Endothelial cell of umbilical vein (primary cell): Measurements from ENCODE around the gene RAI1. TPM values are rescaled to one million over a fixed set of nuclear protein-coding genes. Genes with fewer than 3 reads are reported as not detected.

Experiments
- BruUV-seq: library from RNA; stranded (reverse); fragments of 400-500 nt; replicated peaks from 2 replicates; lab custom pipeline; 2021; lab: Mats Ljungman, UMichigan
- CTCF ChIA-PET: fragments of 300-600, 350-600 bp; sonication (Branson Sonifier 250); formaldehyde crosslinking; loops from one replicate; lab custom pipeline; 2021; ENCODE audit warnings: antibody characterized with exemption, inconsistent platforms; lab: Charles Lee
- POLR2A ChIA-PET: fragments of 300-600, 350-600 bp; sonication (Branson Sonifier 250); formaldehyde crosslinking; loops from one replicate; lab custom pipeline; 2021; ENCODE audit warnings: antibody characterized with exemption, inconsistent platforms; lab: Charles Lee
- DNase-seq: peaks from one replicate; pipeline ENCODE4 v3.0.0-alpha.2; 2011; ENCODE audit warnings: low read depth, low spot score
- FAIRE-seq: peaks from 2 replicates; lab custom pipeline; 2011; peaks lifted over from hg19 to GRCh38; lab: Jason Lieb, UNC
- H2AFZ ChIP-seq: 2 replicates; pipeline ENCODE4 v1.6.0; 2012; ENCODE audit warnings: low read depth, low read length, control low read depth, inconsistent platforms
- H3K27ac ChIP-seq: 2 replicates; pipeline ENCODE4 v1.5.1; 2011; ENCODE audit warnings: low read depth, mild to moderate bottlenecking, control low read depth, low read length, moderate library complexity; ENCODE audit not compliant: insufficient read depth
- H3K27me3 ChIP-seq, 2 experiments: 2 replicates each; pipeline versions ENCODE4 v1.6.0 to v1.6.1; 2011; ENCODE audit warnings: low read length in 2 of 2, mixed read lengths in 1 of 2; ENCODE audit not compliant: control insufficient read depth in 2 of 2, insufficient read depth in 2 of 2
- H3K36me3 ChIP-seq, 2 experiments: 2 replicates in 1 of 2; 3 replicates in 1 of 2; pipeline ENCODE4 v1.5.1; 2011; ENCODE audit warnings: low read length in 2 of 2, mild to moderate bottlenecking in 1 of 2, moderate library complexity in 1 of 2; ENCODE audit not compliant: control insufficient read depth in 2 of 2, insufficient read depth in 2 of 2; ENCODE audit errors: extremely low read depth in 1 of 2
- H3K4me1 ChIP-seq: 3 replicates; pipeline ENCODE4 v1.5.1; 2011; ENCODE audit warnings: mild to moderate bottlenecking, low read length; ENCODE audit not compliant: control insufficient read depth, insufficient read depth; ENCODE audit errors: extremely low read depth
- H3K4me2 ChIP-seq: 2 replicates; pipeline ENCODE4 v1.6.1; 2011; ENCODE audit warnings: low read length, control low read depth, mixed read lengths; ENCODE audit not compliant: insufficient read depth
- H3K4me3 ChIP-seq, 3 experiments: fragments of 200-600 bp in 1 of 3; sonication (generic), shearing (Covaris generic) in 1 of 3; replicated peaks in 1 of 3; 2 replicates each; pipeline ENCODE4 v1.5.1; 2011 to 2016; ENCODE audit warnings: control low read depth in 3 of 3, low read length in 3 of 3, mild to moderate bottlenecking in 2 of 3, inconsistent platforms in 1 of 3, low read depth in 1 of 3, moderate library complexity in 1 of 3; ENCODE audit not compliant: insufficient read depth in 1 of 3
- H3K79me2 ChIP-seq: 2 replicates; pipeline ENCODE4 v1.6.0; 2012; ENCODE audit warnings: low read length, inconsistent platforms; ENCODE audit not compliant: control insufficient read depth, insufficient read depth
- H3K9ac ChIP-seq: replicated peaks from 2 replicates; pipeline ENCODE3; 2011; ENCODE audit warnings: low read length, control low read depth; ENCODE audit not compliant: insufficient read depth; ENCODE audit errors: extremely low read depth
- H3K9me1 ChIP-seq: replicated peaks from 3 replicates; pipeline ENCODE4 v1.6.0; 2011; ENCODE audit warnings: mild to moderate bottlenecking, low read length; ENCODE audit not compliant: control insufficient read depth, insufficient read depth; ENCODE audit errors: extremely low read depth
- H3K9me3 ChIP-seq: replicated peaks from 2 replicates; pipeline ENCODE4 v1.5.1; 2012; ENCODE audit warnings: low read length, inconsistent platforms; ENCODE audit not compliant: control insufficient read depth, insufficient read depth
- H4K20me1 ChIP-seq: replicated peaks from 2 replicates; pipeline ENCODE3; 2011; ENCODE audit warnings: mild to moderate bottlenecking, low read length; ENCODE audit not compliant: control insufficient read depth, insufficient read depth; ENCODE audit errors: extremely low read depth
- EZH2 ChIP-seq: IDR thresholded peaks from 2 replicates; pipeline ENCODE4 v1.6.1; 2012; ENCODE audit warnings: borderline replicate concordance, low read depth, mild to moderate bottlenecking, moderate library complexity, low read length, inconsistent platforms; ENCODE audit not compliant: severe bottlenecking
- JUN ChIP-seq: IDR thresholded peaks from 2 replicates; pipeline ENCODE4 v1.6.1; 2011; ENCODE audit warnings: borderline replicate concordance, low read depth; ENCODE audit not compliant: insufficient read length, insufficient read depth
- MYC ChIP-seq: IDR thresholded peaks from one replicate; pipeline ENCODE4 v1.6.1; 2011; ENCODE audit warnings: mild to moderate bottlenecking, low read depth, low read length
- POLR2A ChIP-seq: IDR thresholded peaks from 2 replicates; pipeline ENCODE4 v1.6.1; 2012; ENCODE audit warnings: low read depth, mild to moderate bottlenecking, control low read depth, low read length
- POLR2AphosphoS5 ChIP-seq: IDR thresholded peaks from 2 replicates; pipeline ENCODE4 v1.6.1; 2012; ENCODE audit warnings: low read depth, mild to moderate bottlenecking, control low read depth, low read length, moderate library complexity; ENCODE audit not compliant: insufficient read depth
- dilution Hi-C: fragments of 300-500 bp; cut with MboI; formaldehyde crosslinking; loops from one replicate; pipeline ENCODE4 v1.15.0; 2019; ENCODE audit warnings: low sequenced_read_pairs; ENCODE audit not compliant: extremely low pct_ligation_motif_present
- intact Hi-C: fragments of 100-400 bp; cut with micrococcal nuclease; formaldehyde crosslinking; loops from one replicate; pipeline ENCODE4 v1.10.0; 2022
- polyA plus RNA-seq, 4 experiments: library from polyadenylated mRNA; depleted of rRNA in 3 of 4; stranded (reverse) in 3 of 4; unstranded in 1 of 4; fragments of >200 nt; gene quantifications; 2 replicates each; pipeline versions ENCODE4 v1.2.1 to v1.2.3, GENCODE V29; 2011 to 2012; ENCODE audit warnings: missing spikeins in 1 of 4
- total RNA-seq: library from RNA; stranded (reverse); gene quantifications from 2 replicates; pipeline ENCODE4 v1.2.3, GENCODE V29; 2021
- TF ChIP-seq, protein P1 (sequence below), 2 donors: IDR thresholded peaks; 1 replicate in 1 of 2; 2 replicates in 1 of 2; pipeline ENCODE4 v1.5.1; 2011; ENCODE audit warnings: low read length in 2 of 2, mild to moderate bottlenecking in 2 of 2, moderate library complexity in 2 of 2, control low read depth in 1 of 2, inconsistent platforms in 1 of 2, low read depth in 1 of 2; ENCODE audit not compliant: insufficient read depth in 1 of 2; ENCODE audit errors: extremely low read depth in 1 of 2
- TF ChIP-seq, protein P2 (sequence below): IDR thresholded peaks from 2 replicates; pipeline ENCODE4 v1.6.1; 2011; ENCODE audit not compliant: insufficient read depth, insufficient read length

RAI1 gene
- total and polyA plus RNA-seq, 2 donors (not counting 3 experiments of a cell fraction or from before 2014, with no cell fraction given), result 7.8 to 43.3 TPM

DNA sequence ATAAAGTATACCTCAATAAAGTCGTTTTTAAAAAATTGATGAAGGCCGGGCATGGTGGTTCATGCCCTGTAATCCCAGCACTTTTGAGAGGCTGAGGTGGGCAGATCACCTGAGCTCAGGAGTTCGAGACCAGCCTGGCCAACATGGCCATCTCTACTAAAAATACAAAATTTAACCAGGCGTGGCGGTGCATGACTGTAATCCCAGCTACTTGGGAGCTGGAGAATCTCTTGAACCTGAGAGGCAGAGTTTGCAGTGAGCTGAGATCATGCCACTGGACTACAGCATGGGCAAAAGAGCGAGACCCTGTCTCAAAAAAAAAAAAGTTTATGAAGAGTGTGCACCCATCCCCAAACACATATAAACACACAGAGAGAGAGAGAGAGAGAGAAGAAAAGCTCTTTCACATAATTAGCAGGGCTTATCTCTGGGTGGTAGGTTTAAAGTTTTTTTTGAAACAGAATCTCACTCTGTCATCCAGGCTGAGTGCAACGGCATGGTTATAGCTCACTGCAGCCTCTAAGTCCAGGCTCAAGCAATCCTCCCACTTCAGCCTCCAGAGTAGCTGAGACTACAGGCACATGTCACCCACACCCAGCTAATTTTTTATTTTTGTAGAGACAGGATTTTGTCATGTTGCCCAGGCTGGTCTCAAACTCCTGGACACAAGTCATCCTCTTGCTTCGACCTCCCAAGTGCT is 152.6 kb downstream of the RAI1 start:
- TF ChIP-seq JUN (no peak), POLR2A (no peak), EZH2 (no peak), MYC (no peak), POLR2AphosphoS5 (no peak)
- TF ChIP-seq, protein P1, sequence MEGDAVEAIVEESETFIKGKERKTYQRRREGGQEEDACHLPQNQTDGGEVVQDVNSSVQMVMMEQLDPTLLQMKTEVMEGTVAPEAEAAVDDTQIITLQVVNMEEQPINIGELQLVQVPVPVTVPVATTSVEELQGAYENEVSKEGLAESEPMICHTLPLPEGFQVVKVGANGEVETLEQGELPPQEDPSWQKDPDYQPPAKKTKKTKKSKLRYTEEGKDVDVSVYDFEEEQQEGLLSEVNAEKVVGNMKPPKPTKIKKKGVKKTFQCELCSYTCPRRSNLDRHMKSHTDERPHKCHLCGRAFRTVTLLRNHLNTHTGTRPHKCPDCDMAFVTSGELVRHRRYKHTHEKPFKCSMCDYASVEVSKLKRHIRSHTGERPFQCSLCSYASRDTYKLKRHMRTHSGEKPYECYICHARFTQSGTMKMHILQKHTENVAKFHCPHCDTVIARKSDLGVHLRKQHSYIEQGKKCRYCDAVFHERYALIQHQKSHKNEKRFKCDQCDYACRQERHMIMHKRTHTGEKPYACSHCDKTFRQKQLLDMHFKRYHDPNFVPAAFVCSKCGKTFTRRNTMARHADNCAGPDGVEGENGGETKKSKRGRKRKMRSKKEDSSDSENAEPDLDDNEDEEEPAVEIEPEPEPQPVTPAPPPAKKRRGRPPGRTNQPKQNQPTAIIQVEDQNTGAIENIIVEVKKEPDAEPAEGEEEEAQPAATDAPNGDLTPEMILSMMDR (IDR thresholded peaks at IDR 0.05; ENCODE audit: extremely low read depth in 1 of 2, insufficient read depth in 1 of 2, low read depth in 1 of 2, low read length in 2 of 2), result no peak
- TF ChIP-seq, protein P2, sequence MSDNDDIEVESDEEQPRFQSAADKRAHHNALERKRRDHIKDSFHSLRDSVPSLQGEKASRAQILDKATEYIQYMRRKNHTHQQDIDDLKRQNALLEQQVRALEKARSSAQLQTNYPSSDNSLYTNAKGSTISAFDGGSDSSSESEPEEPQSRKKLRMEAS, result no peak
- Histone ChIP-seq H3K27ac (no peak overlapping the region), H3K4me2 (no peak overlapping the region), H3K36me3 (peaks cover 0 to 3% of the 10 kb centered on the region in 2 experiments), H3K9me3 (no peaks in the 10 kb centered on the region), H3K27me3 (no peaks in the 10 kb centered on the region), H3K4me1 (peaks cover 34% of the 10 kb centered on the region), H4K20me1 (no peaks in the 10 kb centered on the region), H2AFZ (no peak overlapping the region), H3K4me3 (no peak overlapping the region), H3K9me1 (no peaks in the 10 kb centered on the region), H3K9ac (no peak overlapping the region), H3K79me2 (peaks cover 64% of the 10 kb centered on the region)
- FAIRE-seq (no peak), DNase-seq (no peak)
- intact Hi-C loops (no loop called here), dilution Hi-C loops (no loop called here)
- ChIA-PET POLR2A (no interaction called here), CTCF (interaction anchor here (0.7 to 1.4 kb wide), 4 partner anchors 10 to 154 kb away, joined by 3 to 4 read pairs (median 3); no protein-coding TSS in a partner anchor)
- BruUV-seq, result no TSS peak
